HG03354 (cell line): ENCODE results near the gene CALCOCO2.
A peak's percentile ranks its signal among the peaks of the same experiment; 100 is the strongest.
"Not testable (repeated sequence)": the region's sequence is repeated elsewhere in the genome, so short reads cannot be mapped to it uniquely, and the experiment has no call there.

Experiments
- ATAC-seq: cut with Tn5 transposase; IDR thresholded peaks from one replicate; pipeline ENCODE4 v1.9.1; 2021; ENCODE audit warnings: mild to moderate bottlenecking; ENCODE audit not compliant: unreplicated experiment, poor library complexity, severe bottlenecking

Gene CALCOCO2

GRCh38 chr17:48830840-48831548, at the start of gene CALCOCO2:
CALCOCO2 (plus strand) TSS chr17:48831035; CDS start chr17:48841708, 10,673 bp downstream.
- ATAC-seq = peak; percentile 86

- no peak for ATAC-seq
Measured at GRCh38 chr17:48787828-48788227, 43.0 kb upstream of the CALCOCO2 start.

- no peak for ATAC-seq
Measured at GRCh38 chr17:48790607-48791127, 40.2 kb upstream of the CALCOCO2 start.

GRCh38 chr17:48791128-48792032, 39.5 kb upstream of the CALCOCO2 start:
- no peak for ATAC-seq

GRCh38 chr17:48792033-48792798, 38.6 kb upstream of the CALCOCO2 start:
- no peak for ATAC-seq

- no peak for ATAC-seq
Measured at GRCh38 chr17:48795444-48796162, 35.2 kb upstream of the CALCOCO2 start.

- ATAC-seq = not testable (repeated sequence)
Measured at GRCh38 chr17:48796163-48796522, 34.7 kb upstream of the CALCOCO2 start.

- no peak for ATAC-seq
Measured at GRCh38 chr17:48799069-48799723, 31.6 kb upstream of the CALCOCO2 start.

GRCh38 chr17:48800626-48801217, 30.1 kb upstream of the CALCOCO2 start:
- no peak for ATAC-seq

GRCh38 chr17:48804936-48805411, 25.9 kb upstream of the CALCOCO2 start:
- ATAC-seq = no peak

- no peak for ATAC-seq
Measured at GRCh38 chr17:48809182-48809581, 21.7 kb upstream of the CALCOCO2 start.

- ATAC-seq = no peak
Measured at GRCh38 chr17:48812001-48812400, 18.8 kb upstream of the CALCOCO2 start.

GRCh38 chr17:48814504-48814903, 16.3 kb upstream of the CALCOCO2 start:
- ATAC-seq = no peak

GRCh38 chr17:48815311-48815710, 15.5 kb upstream of the CALCOCO2 start:
- no peak for ATAC-seq

- no peak for ATAC-seq
Measured at GRCh38 chr17:48816438-48816773, 14.4 kb upstream of the CALCOCO2 start.

- ATAC-seq = peak; percentile 90
Measured at GRCh38 chr17:48816774-48817590, 13.9 kb upstream of the CALCOCO2 start, which contains the start of gene TTLL6. TTLL6 (minus strand) TSS chr17:48817229; CDS start chr17:48817072, 157 bp downstream.

- ATAC-seq = no peak
Measured at GRCh38 chr17:48818361-48818841, 12.4 kb upstream of the CALCOCO2 start.
